ENCODE results near the gene BBS9.

DNA sequence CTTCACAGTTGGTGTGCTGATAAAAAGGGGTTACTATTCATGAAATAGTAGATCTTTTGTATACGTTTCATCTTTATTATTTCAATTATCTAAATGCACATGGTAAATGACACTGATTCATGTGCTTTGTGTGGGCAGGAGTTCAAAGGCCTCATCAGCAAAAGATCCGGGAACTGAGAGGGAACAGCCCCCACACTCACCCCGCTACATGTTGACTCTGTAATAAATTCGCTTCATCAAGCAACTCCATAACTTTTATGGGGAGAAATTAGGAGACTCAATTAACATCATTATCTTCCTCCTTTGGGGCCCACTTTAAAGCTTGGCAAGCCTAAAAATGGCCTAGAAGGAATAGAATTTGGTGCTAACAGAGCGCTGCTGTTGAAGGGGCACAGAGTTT, 525.3 kb downstream of the BBS9 start:
- TF ChIP-seq, protein P1, sequence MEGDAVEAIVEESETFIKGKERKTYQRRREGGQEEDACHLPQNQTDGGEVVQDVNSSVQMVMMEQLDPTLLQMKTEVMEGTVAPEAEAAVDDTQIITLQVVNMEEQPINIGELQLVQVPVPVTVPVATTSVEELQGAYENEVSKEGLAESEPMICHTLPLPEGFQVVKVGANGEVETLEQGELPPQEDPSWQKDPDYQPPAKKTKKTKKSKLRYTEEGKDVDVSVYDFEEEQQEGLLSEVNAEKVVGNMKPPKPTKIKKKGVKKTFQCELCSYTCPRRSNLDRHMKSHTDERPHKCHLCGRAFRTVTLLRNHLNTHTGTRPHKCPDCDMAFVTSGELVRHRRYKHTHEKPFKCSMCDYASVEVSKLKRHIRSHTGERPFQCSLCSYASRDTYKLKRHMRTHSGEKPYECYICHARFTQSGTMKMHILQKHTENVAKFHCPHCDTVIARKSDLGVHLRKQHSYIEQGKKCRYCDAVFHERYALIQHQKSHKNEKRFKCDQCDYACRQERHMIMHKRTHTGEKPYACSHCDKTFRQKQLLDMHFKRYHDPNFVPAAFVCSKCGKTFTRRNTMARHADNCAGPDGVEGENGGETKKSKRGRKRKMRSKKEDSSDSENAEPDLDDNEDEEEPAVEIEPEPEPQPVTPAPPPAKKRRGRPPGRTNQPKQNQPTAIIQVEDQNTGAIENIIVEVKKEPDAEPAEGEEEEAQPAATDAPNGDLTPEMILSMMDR (IDR thresholded peaks at IDR 0.05): no peak
- no peak for TF ChIP-seq POLR2A (IDR thresholded peaks at IDR 0.05)
- TF ChIP-seq EP300 (IDR thresholded peaks at IDR 0.05; ENCODE audit: low read depth): no peak
- TF ChIP-seq POLR2AphosphoS5 (IDR thresholded peaks at IDR 0.05): no peak
